ENCODE results near the gene RADIL.

Gene RADIL

GRCh38 chr7:4825081-4825480 is 58.4 kb downstream of the RADIL start:
- DNase-seq: no peak

GRCh38 chr7:4824120-4824775 is 59.3 kb downstream of the RADIL start:
- DNase-seq: no peak

- DNase-seq: no peak
Observed at GRCh38 chr7:4823441-4824119, 59.9 kb downstream of the RADIL start.

GRCh38 chr7:4822677-4823076 is 60.8 kb downstream of the RADIL start:
- no peak for DNase-seq

- DNase-seq: no peak
Observed at GRCh38 chr7:4820967-4821471, 62.5 kb downstream of the RADIL start.

- no peak for DNase-seq
Observed at GRCh38 chr7:4820405-4820966, 63.0 kb downstream of the RADIL start.

- DNase-seq: no peak
Observed at GRCh38 chr7:4819560-4820404, 63.7 kb downstream of the RADIL start.

GRCh38 chr7:4818000-4818794 is 65.3 kb downstream of the RADIL start:
- DNase-seq: no peak

- DNase-seq: no peak
Observed at GRCh38 chr7:4817178-4817901, 66.2 kb downstream of the RADIL start.

- no peak for DNase-seq
Observed at GRCh38 chr7:4816419-4817080, 67.0 kb downstream of the RADIL start.

- DNase-seq: no peak
Observed at GRCh38 chr7:4815609-4816418, 67.7 kb downstream of the RADIL start.

GRCh38 chr7:4815121-4815520 is 68.4 kb downstream of the RADIL start:
- no peak for DNase-seq

GRCh38 chr7:4814433-4814832 is 69.1 kb downstream of the RADIL start:
- no peak for DNase-seq

GRCh38 chr7:4809666-4810065 is 73.8 kb downstream of the RADIL start:
- DNase-seq: no peak

GRCh38 chr7:4809091-4809591 is 74.4 kb downstream of the RADIL start:
- DNase-seq: no peak

- DNase-seq: no peak
Observed at GRCh38 chr7:4808565-4808964, 75.0 kb downstream of the RADIL start.

GRCh38 chr7:4808026-4808425 is 75.5 kb downstream of the RADIL start:
- DNase-seq: no peak

- DNase-seq: no peak
Observed at GRCh38 chr7:4807598-4808016, 75.9 kb downstream of the RADIL start.

- DNase-seq: no peak
Observed at GRCh38 chr7:4806983-4807597, 76.4 kb downstream of the RADIL start.

- no peak for DNase-seq
Observed at GRCh38 chr7:4805984-4806300, 77.6 kb downstream of the RADIL start.
